Testis (tissue), 2 donors: Measurements from ENCODE around the gene ENPP5.
"Not testable (repeated sequence)": the region's sequence is repeated elsewhere in the genome, so short reads cannot be mapped to it uniquely, and the experiment has no call there.

Experiments used
- POLR2A ChIP-seq: fragments of 450-650 bp; IDR thresholded peaks from one replicate; pipeline ENCODE4 v1.6.1; 2017; ENCODE audit warnings: antibody characterized with exemption, mild to moderate bottlenecking, moderate library complexity
- TF ChIP-seq, protein P1 (sequence below), 3 experiments: fragments of 450-650 bp in 2 of 3; fragments of 200-600 bp in 1 of 3; sonication (generic) in 1 of 3; IDR thresholded peaks; one replicate each; pipeline ENCODE4 v1.5.1; 2016 to 2019; ENCODE audit warnings: antibody characterized with exemption in 3 of 3, mild to moderate bottlenecking in 2 of 3, moderate library complexity in 1 of 3

DNA sequence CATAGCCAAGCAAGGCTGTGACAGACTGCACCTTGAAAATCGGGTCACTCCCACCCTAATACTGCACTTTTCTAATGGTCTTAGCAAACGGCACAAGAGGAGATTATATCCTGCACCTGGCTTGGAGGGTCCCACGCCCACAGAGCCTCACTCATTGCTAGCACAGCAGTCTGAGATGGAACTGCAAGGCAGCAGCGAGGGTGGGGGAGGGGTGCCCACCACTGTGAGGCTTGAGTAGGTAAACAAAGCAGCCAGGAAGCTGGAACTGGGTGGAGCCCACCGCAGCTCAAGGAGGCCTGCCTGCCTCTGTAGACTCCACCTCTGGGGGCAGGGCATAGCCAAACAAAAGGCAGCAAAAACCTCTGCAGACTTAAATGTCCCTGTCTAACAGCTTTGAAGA is 51.1 kb downstream of the ENPP5 start:
- TF ChIP-seq POLR2A = not testable (repeated sequence)
- TF ChIP-seq, protein P1, sequence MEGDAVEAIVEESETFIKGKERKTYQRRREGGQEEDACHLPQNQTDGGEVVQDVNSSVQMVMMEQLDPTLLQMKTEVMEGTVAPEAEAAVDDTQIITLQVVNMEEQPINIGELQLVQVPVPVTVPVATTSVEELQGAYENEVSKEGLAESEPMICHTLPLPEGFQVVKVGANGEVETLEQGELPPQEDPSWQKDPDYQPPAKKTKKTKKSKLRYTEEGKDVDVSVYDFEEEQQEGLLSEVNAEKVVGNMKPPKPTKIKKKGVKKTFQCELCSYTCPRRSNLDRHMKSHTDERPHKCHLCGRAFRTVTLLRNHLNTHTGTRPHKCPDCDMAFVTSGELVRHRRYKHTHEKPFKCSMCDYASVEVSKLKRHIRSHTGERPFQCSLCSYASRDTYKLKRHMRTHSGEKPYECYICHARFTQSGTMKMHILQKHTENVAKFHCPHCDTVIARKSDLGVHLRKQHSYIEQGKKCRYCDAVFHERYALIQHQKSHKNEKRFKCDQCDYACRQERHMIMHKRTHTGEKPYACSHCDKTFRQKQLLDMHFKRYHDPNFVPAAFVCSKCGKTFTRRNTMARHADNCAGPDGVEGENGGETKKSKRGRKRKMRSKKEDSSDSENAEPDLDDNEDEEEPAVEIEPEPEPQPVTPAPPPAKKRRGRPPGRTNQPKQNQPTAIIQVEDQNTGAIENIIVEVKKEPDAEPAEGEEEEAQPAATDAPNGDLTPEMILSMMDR (IDR thresholded peaks at IDR 0.05) = not testable (repeated sequence)
